ENCODE results near the gene ZDHHC22.
"Not testable (repeated sequence)": the region's sequence is repeated elsewhere in the genome, so short reads cannot be mapped to it uniquely, and the experiment has no call there.

Gene ZDHHC22, protein sequence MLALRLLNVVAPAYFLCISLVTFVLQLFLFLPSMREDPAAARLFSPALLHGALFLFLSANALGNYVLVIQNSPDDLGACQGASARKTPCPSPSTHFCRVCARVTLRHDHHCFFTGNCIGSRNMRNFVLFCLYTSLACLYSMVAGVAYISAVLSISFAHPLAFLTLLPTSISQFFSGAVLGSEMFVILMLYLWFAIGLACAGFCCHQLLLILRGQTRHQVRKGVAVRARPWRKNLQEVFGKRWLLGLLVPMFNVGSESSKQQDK

DNA sequence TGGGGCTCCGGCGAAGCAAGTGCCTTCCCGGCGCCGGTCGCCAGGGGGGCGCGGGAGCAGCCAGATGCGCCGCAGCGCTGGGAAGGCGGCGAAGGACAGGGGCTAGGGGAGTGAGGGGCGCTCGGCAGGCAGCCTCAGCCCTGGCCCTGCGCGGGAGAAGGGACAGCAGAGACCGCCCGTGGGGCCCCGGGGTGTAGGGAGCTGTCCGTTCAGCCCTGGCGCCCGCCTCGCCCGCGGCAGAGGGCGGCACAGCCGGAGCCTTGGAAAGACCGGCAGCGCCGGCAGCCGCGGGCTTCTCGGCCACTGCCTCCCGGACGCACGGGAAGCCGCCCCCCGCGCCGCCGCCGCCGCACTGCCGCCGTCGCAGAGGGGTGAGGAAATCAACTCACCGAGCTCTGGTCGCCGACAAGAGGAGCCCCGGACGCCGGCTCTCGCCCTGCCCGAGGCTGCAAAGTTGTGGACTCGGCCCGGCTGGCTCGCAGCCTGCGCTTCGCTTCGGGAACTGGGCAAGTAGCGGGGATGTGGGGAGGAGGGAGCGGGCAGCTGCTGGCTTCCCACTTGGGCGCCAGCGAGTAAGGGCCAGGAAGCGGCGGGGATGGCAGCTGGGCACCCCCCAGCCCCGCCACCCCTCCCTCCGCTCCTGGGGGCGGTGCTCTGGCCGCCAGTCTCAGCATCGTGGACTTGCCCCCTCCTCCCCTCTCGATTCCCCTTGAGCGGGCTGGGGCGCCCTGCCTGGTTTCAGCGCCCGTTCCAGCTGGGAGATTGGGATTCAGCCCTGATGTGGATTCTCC lies at the start of gene ZDHHC22:
ZDHHC22 (minus strand) TSS at position 578 of the 791 bp plus-strand sequence. CDS start 2,053 bp downstream, outside the sequence.
- peak; percentile 83 for DNase-seq

DNA sequence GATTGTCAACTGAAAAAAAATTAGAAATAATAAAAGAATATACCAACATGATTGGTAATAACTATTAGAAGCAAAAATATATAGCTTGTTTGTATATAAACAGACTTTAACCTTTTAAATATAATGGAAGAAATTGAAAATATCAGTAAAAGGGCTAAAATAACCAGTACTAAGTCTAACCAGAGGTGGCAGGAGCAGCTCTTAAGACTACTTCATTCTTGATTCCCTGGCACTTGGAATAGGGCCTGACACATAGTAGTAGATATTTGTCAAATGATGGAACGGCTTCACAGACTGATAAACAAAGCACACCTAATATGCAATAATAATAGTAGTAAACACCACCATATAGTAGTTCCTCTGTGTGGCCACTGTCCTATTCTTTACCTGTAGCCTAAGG lies 49.4 kb upstream of the ZDHHC22 start:
- no peak for DNase-seq

DNA sequence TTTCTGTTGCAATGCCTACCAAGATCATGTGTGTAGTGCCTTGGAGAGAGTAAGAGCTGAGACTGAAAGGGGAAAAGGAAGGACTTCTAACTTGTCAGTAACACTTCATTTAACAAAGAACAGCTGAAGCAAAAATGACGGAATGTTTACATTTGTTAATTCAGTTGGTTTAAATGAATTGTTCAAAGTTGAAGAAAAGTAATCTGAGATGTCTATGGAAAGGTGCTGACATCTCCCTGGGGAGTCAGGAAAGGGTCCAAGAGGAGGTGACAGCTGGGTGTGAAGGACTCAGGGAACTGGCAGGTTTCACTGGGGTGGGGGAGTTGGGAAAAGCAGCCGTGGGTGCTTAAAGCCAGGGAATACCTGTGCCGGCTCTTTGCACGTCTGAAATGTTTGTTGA lies 47.9 kb upstream of the ZDHHC22 start:
- no peak for DNase-seq

DNA sequence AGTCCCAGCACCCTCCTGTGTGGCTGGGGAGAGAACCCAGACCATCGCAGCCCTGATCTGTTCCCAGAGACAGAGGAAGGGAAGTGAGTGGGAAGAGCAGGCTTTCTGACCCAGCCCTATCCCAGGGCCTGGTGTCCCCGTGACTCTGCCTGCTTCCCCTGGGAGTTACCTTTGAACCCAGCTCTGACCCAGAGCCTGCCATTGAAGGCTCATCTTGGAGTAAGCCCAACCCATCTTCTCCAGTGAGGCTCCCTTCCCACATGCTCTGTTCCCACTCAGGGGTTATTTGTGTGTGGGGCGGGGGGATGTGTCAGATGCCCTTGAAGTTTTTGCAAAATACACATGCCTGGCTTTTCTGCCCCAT lies 46.0 kb upstream of the ZDHHC22 start:
- DNase-seq, result no peak

DNA sequence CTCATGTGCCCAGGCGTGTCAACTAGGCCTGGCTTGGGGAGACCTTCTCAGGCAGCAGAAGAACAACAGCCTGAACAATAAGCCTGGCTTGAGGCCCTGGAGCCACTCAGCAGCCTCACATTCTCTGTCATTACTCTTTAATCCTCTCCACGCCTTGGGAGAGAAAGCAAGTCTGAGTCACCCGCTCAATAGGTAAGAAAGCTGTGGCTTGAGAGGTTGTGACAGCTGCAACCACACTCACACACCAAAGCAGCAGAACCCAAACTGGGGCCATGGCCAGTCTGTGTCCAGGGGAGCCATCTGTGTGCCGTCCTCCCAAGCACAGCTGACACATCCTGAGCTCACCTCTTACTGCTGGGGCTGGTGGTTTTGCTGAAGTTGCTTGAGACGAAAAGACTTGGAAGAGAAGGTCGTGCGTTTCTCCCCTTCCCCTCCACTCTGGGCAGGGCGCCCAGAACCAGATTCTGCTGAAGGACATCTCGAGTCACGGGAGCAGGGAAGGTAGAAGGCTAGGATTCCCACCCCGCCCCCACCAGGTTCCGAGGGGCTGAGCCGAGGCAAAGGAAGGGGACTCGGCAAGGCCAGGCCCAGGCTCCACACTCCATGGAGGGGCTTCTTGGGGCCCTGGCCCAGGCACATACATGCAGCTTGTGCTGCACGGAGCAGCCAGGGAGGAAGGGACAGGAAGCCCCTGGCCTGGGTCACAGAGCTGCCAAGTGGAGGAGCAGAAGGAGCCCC lies 45.5 kb upstream of the ZDHHC22 start:
- peak; percentile 66 for DNase-seq

DNA sequence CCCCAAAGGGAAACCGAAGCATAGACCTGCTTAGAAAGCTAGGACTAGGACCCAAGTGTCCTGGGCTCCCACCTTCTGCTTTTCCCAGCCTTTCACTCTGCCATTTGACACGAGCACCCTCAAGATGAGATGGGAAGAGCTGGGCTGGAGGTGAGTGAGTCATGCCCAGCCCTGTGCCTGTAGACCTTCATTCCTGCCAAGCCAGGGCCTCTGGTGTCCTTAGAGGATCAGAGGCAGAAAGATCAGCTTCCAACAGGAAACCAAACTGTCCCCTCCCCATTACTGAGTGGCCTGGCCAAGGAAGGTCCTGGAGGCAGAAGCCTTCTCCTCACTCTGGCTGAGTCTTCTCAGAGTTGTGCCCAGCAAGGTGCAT lies 43.5 kb upstream of the ZDHHC22 start:
- no peak for DNase-seq

DNA sequence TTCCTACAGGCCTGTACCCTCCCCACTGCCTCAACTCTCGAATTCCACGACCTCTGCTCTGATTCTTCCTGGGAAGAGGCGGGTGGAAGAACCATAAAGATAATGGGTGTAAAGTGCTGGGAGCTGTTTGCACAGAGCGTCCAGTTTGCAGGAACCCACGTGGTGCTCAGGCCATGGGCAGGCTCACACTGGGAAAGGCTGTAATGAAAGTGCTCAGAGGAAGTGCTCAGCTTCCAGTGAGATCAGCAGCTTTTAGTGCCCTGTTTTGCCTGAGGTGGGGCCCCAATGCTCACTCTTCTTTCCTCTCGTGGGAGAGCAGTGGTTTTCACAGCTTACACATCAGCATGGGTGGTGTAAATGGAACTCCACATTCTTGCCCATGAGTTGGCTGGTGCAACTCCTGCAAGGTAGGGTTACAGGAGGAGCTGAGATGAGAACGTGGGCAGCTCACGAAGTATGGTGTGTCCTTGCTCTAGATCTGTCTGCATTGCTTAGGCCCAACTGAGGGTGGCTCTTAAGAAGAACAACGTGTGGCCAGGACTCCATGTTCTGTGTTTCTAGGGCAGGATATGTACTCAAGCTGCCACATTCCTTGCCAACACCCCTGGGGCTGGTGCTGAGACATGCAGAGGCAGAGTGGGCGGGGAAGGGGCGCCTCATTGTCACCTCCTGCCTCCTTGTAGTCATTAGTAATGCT lies 43.0 kb upstream of the ZDHHC22 start:
- DNase-seq, result no peak

DNA sequence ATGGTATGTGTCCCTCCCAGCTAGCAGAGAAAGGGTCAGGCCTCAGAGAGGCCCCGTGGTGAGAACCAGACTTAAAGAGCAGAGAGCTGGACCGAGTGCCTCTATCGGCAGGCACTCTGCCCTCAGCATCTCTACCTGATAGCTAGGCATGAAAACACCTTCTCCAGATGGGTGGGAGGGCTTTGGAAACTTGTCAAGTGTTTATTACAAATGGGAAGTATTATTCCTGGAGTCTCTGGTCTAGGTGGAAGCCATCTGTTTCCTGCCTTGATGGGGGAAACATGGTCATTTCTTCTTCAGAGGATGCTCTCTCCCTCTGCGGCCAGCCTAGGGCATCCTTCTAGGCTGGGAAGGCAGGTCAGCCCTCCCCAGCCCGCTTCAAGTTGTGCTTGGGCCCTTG lies 42.3 kb upstream of the ZDHHC22 start:
- no peak for DNase-seq

DNA sequence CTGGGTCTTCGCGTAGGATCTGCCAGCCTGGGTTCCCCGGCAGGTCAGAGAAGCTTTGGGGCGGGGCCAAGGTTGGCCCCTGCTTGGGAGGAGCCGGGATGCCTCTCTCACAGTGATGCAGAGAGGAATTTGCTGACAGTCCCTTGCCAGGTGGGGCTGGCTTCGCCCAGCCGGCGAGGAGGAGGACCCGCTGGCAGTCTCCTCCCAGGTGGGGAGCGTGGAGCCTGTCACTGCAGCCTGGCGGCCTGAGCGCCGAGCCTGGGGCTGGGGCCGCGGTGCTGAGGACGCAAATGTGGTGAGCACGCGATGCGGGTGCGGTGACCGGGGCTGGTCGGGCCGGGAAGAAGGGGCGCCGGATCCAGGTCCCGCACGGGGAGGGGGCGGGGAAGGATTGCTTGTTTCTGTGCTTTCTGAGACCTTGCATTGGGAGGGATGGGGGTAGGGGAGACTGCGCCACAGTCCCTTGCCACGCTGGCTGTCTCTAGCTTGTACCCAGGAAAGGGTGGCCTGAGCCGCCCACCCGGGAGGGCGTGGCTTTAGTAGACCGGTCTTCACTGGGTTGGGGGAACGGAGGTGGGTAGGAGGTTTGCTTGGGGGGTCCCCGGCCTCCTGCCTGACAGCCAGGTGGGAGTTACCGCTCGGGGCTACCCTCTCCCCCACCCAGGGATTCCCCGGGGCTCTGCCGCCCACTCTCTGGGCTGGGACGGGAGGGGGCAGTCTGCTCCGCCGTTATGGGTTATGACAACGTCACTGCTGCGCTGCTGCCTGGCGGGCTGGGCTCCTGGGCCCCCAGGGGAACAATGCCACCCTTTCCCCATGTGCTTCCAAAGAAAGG lies 40.2 kb upstream of the ZDHHC22 start, which contains the start of gene TMEM63C:
TMEM63C (plus strand) TSS at position 196 of the 835 bp plus-strand sequence. CDS start 37,016 bp downstream, outside the sequence.
- peak; percentile 91 for DNase-seq

DNA sequence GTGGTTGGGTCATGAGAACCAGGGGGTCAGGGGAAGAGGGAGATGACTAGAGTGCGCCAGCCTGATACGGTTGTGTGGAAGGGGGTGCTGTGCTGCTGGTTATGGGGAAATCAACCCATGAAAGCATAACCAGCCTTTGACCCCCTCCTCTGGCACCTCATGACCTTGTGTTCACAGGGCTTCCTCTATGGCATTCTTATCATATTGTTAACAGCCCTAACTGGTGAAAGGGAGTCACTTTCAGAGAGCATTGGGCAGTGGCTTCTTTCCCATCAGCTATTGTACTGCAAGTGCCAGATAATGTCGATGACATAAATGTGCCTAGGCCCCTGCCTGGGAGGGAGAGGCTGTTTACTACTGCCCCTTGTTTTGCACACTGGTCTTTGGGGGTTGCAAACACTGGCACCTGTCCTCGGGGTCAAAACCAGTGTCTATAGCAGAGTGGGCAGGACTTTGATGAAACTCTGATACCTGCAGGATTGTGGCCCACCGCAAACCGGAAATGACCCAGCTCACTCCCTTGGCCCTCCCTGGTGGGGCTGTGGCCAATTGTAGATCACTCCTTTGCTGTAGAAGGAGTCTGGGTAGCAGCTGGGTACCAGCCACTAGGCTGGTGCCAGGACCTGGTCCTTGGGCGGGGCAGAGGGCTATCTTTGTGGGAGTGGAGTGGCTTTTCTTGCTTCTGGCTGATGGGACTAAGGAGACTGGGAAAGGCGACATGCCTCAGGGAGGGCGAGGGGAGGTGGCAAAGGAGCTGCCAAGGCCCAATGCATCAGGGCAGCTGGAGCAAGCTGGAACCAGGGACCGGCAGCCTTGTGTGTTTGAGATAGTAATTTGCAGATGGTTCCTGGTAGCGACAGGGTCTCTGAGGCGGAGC lies 39.4 kb upstream of the ZDHHC22 start:
- DNase-seq, result no peak

DNA sequence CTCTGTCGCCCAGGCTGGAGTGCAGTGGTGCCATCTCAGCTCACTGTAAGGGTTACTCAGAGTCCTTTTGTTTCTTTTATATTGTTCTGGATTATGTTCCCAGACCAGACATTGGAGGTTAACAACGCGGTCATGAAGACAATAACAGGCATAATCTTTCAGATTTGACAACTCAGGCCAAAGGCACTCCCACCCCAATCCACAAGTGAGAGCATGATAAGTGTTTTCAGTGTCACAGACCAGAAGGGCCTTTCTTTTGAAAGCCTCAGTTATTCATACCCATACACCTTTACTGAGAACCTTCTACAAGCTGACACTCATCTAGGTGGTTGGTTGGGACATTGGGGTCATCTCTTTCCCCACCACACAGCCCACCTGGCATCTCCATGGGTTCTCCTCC lies 37.1 kb upstream of the ZDHHC22 start:
- no peak for DNase-seq

DNA sequence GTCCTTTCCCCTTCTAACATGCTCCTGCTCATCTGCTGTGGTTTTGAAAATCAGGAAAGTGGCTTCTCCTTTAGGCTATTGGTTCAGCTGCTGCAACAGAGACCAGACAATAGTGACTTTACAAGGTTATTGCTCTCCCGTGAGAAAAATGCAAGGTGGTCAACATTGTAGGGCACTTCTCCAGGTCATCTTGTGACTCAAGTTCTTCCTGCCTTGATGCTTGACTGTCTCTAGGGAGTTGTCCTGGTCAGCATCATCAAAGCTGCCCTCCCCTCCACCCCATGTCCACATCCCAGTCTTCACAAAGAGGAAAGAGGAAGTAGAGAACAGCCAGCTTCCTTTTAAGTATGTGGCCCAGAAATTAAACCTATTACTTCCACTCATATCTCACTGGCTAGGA lies 36.1 kb upstream of the ZDHHC22 start:
- DNase-seq, result no peak

DNA sequence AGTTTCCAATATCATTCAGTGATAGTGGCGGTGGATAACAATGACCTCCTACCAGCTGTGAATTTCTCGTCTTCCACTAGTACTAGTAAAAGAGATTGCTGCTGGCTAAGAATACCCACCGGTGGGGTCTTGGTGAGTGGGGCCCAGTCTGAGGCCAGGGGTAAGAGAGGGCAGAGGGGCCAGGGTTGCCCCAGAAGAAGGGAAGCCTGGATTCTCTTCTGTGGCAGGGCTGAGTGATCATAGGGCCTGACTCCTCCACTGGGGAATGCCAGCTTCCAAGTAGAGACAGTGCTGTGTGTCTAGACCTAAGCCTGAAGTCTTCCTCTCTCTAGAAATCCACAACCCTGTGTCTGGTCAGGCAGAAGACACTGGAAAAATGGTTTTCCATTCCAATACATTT lies 34.3 kb upstream of the ZDHHC22 start:
- no peak for DNase-seq

DNA sequence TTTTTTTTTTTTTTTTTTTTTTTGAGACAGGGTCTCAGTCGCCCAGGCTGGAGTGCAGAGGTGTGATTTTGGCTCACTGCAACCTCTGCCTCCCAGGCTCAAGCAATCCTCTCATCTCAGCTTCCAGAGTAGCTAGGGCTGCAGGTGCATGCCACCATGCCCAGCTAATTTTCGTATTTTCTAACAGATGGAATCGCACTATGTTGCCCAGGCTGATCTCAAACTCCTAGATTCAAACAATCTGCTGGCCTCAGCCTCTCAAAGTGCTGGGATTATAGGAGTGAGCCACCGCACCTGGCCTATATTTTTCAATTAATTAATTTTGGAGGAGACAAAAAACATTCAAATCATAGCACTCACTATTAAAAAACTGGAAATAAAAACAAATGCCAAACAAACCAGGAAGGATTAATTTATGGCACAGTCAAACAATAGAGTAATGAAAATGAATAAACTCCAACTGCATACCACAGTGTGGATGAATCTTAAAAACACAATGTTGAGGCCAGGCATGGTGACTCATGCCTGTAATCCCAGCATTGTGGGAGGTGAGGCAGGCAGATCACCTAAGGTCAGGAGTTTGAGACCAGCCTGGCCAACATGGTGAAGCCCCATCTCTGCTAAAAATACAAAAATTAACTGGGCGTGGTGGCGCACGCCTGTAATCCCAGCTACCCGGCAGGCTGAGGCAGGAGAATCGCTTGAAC lies 32.5 kb upstream of the ZDHHC22 start:
- not testable (repeated sequence) for DNase-seq

DNA sequence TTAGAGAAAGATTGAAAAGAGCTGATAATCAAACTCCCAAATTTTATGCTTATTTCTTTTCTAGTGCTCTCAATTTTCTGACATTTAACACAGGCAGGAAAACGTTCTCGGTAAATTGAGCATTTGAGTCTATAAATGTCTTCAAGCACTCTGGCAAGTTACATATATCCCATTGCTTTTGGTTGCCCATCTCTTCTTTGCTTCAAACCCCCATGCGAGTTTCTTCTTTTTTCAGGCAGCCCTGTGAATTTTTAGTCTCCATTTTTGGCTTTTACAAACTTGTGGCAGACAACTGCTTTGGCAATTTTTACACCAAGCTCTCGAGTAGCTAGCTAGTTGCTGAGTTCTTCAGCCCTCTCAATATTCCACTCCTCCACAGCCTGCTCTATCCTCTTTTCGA lies 31.3 kb upstream of the ZDHHC22 start:
- no peak for DNase-seq

DNA sequence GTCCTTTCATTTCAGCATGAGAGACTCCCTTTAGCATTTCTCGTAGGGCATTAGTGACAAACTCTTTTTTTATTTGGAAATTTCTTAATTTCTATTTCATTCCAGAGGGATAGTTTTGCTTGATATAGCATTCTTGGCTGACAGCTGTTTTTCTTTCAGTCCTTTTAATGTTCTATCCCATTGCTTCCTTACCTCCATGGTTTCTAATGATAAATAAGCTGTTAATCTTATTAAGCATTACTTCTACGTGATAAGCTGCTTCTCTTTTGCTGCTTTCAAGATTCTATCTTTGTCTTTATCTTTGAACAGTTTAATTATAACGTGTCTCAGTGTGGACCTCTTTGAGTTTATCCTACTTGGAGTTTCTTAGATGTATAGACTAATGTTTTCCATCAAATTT lies 28.5 kb upstream of the ZDHHC22 start:
- no peak for DNase-seq

DNA sequence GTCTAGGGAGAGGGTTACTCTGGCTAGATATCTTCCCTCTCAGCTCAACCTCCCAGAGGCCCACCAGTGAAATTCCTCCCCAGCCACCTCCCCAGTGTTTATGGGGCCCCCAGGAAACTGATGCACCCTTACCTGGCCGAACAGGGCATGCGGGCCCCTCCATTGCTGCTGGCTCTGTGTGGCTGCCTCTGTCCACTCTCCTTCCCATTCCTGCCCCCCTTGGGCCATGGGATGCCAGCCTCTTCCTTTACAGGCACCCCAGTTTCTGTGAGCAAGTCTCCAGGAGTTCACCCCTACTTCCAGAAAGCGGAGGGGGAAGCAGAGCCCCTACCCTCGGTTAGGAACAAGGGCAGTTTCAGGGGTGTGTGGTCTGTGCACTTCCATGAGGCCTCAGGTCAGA lies 19.4 kb upstream of the ZDHHC22 start:
- DNase-seq, result no peak

DNA sequence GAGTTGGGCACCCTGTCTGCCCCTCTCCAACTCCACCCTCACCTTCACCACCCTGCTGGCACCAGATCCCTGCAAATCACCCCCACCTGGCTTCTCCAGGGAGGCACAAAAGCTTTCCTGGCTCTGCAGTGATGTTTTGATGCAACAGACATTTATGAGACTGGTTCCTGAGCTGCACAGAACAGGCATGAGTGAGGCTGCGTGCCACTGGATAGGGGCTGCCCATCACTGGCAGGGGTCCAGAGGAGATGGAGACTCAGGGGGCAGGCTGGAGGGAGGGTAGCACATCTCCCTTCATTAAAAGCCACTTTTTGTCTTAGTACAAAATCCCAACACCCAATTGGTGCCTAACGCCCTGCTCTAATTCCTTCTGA lies 17.3 kb upstream of the ZDHHC22 start:
- peak; percentile 51 for DNase-seq

DNA sequence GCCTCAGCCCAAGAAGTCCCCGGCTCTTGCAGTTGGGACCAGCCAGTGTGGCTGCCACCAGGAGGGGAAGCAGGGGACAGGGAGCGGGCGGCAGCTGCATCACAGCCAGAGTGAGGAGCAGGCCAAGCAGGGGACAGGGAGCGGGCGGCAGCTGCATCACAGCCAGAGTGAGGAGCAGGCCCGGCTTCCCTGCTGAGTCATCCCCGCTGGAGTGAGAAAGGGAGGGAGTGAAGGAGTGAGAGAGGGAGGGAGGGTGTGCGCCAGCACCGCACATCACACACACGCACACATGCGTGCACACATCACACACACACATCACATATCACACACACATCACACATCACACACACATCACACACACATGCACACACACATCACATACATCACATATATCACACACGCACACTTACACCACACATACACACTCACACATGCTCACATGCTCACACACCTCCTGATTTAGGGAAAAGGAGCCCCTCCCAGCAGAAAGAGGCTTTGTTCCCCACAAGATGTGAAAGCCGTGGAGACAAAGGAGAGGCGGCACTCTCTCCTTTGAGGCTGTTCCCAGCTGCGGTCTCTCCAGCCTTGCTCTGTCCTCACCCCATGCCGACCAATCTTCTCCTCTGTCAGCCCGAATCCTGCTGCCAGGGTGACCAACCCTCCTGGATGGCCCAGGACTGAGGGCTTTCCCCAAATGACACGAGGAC lies 16.7 kb upstream of the ZDHHC22 start:
- peak; percentile 73 for DNase-seq

DNA sequence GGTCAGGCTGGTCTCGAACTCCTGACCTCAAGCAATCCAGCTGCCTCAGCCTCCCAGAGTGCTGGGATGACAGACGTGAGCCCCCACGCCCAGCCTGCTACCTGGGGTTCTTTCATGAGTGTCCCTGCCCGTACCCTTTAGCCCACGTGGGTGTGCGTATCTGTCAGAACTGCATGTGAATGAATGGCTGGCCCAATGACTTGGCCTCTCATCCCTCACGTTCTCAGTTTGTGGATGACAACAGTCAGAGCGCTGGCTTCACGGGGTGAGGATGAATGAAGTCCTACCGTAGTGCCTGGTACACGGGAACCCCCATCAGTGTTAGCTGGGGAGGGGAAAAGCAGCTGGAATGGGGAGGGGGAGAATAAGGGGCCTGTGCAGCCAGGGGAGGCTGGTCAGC lies 16.1 kb upstream of the ZDHHC22 start:
- DNase-seq, result no peak

Data from NCI-H1092 (cell line).